SK-N-SH (cell line): ENCODE measurements around the gene PDZD2.

Experiments
- EP300 ChIP-seq, 2 experiments: IDR thresholded peaks; 2 replicates each; pipeline versions ENCODE4 v1.4.0 to v1.6.1; 2012; ENCODE audit warnings: borderline replicate concordance in 1 of 2, low read depth in 1 of 2, low read length in 1 of 2
- NRF1 ChIP-seq: IDR thresholded peaks from 2 replicates; pipeline ENCODE4 v1.6.1; 2012; ENCODE audit warnings: low read depth, mild to moderate bottlenecking, low read length
- POLR2AphosphoS5 ChIP-seq: IDR thresholded peaks from 2 replicates; pipeline ENCODE4 v1.6.1; 2012; ENCODE audit warnings: low read depth, low read length
- RAD21 ChIP-seq: IDR thresholded peaks from 2 replicates; pipeline ENCODE4 v1.6.1; 2012; ENCODE audit warnings: mild to moderate bottlenecking, low read length
- TF ChIP-seq, protein P1 (sequence below): fragments of 200-600 bp; sonication (generic); IDR thresholded peaks from 2 replicates; pipeline ENCODE4 v1.6.1; 2017; ENCODE audit warnings: antibody characterized with exemption, mild to moderate bottlenecking, moderate library complexity

DNA sequence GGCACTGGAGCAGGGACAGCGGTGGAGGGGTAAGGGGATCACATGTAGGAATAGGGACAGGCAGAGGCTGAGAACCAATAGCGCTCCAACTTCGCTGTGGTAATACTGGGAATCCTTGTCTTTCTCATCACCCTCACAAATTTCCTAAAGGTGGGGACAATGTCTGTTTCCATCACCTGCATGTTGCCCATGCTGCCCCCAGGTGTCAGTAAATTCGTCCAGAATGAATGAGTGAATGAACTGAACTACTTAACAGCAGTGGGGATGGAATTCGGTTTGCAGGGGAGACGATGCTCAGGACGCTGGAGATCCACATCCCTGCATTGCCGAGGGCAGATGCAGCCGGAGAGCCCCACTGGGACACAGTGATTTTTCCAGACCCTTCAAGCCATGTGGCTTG is 129.9 kb downstream of the PDZD2 start:
- TF ChIP-seq, protein P1, sequence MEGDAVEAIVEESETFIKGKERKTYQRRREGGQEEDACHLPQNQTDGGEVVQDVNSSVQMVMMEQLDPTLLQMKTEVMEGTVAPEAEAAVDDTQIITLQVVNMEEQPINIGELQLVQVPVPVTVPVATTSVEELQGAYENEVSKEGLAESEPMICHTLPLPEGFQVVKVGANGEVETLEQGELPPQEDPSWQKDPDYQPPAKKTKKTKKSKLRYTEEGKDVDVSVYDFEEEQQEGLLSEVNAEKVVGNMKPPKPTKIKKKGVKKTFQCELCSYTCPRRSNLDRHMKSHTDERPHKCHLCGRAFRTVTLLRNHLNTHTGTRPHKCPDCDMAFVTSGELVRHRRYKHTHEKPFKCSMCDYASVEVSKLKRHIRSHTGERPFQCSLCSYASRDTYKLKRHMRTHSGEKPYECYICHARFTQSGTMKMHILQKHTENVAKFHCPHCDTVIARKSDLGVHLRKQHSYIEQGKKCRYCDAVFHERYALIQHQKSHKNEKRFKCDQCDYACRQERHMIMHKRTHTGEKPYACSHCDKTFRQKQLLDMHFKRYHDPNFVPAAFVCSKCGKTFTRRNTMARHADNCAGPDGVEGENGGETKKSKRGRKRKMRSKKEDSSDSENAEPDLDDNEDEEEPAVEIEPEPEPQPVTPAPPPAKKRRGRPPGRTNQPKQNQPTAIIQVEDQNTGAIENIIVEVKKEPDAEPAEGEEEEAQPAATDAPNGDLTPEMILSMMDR: no peak
- TF ChIP-seq POLR2AphosphoS5: no peak
- no peak for TF ChIP-seq RAD21
- no peak for TF ChIP-seq EP300 (IDR thresholded peaks at IDR 0.05; ENCODE audit: borderline replicate concordance in 1 of 2, low read depth in 1 of 2, low read length in 1 of 2)
- TF ChIP-seq NRF1: no peak
